HG03108 (cell line): ENCODE results near the gene DYNLL1.
A peak's percentile ranks its signal among the peaks of the same experiment; 100 is the strongest.
"Not testable (repeated sequence)": the region's sequence is repeated elsewhere in the genome, so short reads cannot be mapped to it uniquely, and the experiment has no call there.

ENCODE experiments used
- ATAC-seq: cut with Tn5 transposase; IDR thresholded peaks from one replicate; pipeline ENCODE4 v1.9.1; 2021; ENCODE audit warnings: moderate library complexity; ENCODE audit not compliant: unreplicated experiment

Gene DYNLL1

GRCh38 chr12:120495731-120496412, at the start of gene DYNLL1:
Gene DYNLL1, plus strand, starts transcription at chr12:120496113. Its CDS starts 309 bp downstream, at chr12:120496422.
- ATAC-seq: peak; percentile 91

GRCh38 chr12:120446844-120447178, 49.1 kb upstream of the DYNLL1 start:
- not testable (repeated sequence) for ATAC-seq

- no peak for ATAC-seq
These were observed 47.9 kb upstream of the DYNLL1 start for GRCh38 chr12:120447992-120448391.

- ATAC-seq: not testable (repeated sequence)
These were observed 43.4 kb upstream of the DYNLL1 start for GRCh38 chr12:120452524-120452923.

- ATAC-seq: no peak
These were observed 42.7 kb upstream of the DYNLL1 start for GRCh38 chr12:120453060-120453750.

- no peak for ATAC-seq
These were observed 41.9 kb upstream of the DYNLL1 start for GRCh38 chr12:120453977-120454376.

- ATAC-seq: no peak
These were observed 40.6 kb upstream of the DYNLL1 start for GRCh38 chr12:120455302-120455701.

GRCh38 chr12:120457133-120457532, 38.8 kb upstream of the DYNLL1 start:
- ATAC-seq: no peak

GRCh38 chr12:120460157-120460556, 35.8 kb upstream of the DYNLL1 start:
- no peak for ATAC-seq

- ATAC-seq: no peak
These were observed 33.7 kb upstream of the DYNLL1 start for GRCh38 chr12:120462099-120462640.

- no peak for ATAC-seq
These were observed 32.2 kb upstream of the DYNLL1 start for GRCh38 chr12:120463712-120464111.

GRCh38 chr12:120465756-120466155, 30.2 kb upstream of the DYNLL1 start:
- no peak for ATAC-seq

GRCh38 chr12:120466560-120467315, 29.2 kb upstream of the DYNLL1 start:
- ATAC-seq: no peak

- ATAC-seq: no peak
These were observed 28.5 kb upstream of the DYNLL1 start for GRCh38 chr12:120467439-120467838.

GRCh38 chr12:120468325-120468820, 27.5 kb upstream of the DYNLL1 start:
- no peak for ATAC-seq

GRCh38 chr12:120468821-120469449, 27.0 kb upstream of the DYNLL1 start:
- ATAC-seq: peak; percentile 11

- ATAC-seq: peak; percentile 85
These were observed 26.3 kb upstream of the DYNLL1 start, which contains the start of gene SRSF9 for GRCh38 chr12:120469450-120470149. Gene SRSF9, minus strand, starts transcription at chr12:120469748. Its CDS starts 139 bp downstream, at chr12:120469609.

GRCh38 chr12:120470150-120470784, 25.6 kb upstream of the DYNLL1 start:
- ATAC-seq: peak; percentile 12

GRCh38 chr12:120472521-120472920, 23.4 kb upstream of the DYNLL1 start:
- no peak for ATAC-seq
